Sigmoid colon (tissue), 4 donors: ENCODE measurements around the gene CST7.

Source experiments
- EP300 ChIP-seq, 4 donors: sonication (generic); formaldehyde crosslinking; IDR thresholded peaks; one replicate each; pipeline ENCODE4 v1.6.1; 2017; ENCODE audit warnings: antibody characterized with exemption in 4 of 4
- POLR2A ChIP-seq, 2 donors: fragments of 450-650 bp; IDR thresholded peaks; one replicate each; pipeline ENCODE4 v1.6.1; 2016; ENCODE audit warnings: antibody characterized with exemption in 2 of 2, mild to moderate bottlenecking in 2 of 2, moderate library complexity in 2 of 2
- POLR2AphosphoS5 ChIP-seq, 4 donors: sonication (generic); formaldehyde crosslinking; IDR thresholded peaks; one replicate each; pipeline ENCODE4 v1.6.1; 2017; ENCODE audit warnings: antibody characterized with exemption in 4 of 4
- TF ChIP-seq, protein P1 (sequence below), 4 experiments: fragments of 450-650 bp in 3 of 4; fragments of 200-600 bp in 1 of 4; IDR thresholded peaks; one replicate each; pipeline ENCODE4 v1.5.1; 2016 to 2019; ENCODE audit warnings: antibody characterized with exemption in 4 of 4, mild to moderate bottlenecking in 3 of 4, moderate library complexity in 2 of 4

DNA sequence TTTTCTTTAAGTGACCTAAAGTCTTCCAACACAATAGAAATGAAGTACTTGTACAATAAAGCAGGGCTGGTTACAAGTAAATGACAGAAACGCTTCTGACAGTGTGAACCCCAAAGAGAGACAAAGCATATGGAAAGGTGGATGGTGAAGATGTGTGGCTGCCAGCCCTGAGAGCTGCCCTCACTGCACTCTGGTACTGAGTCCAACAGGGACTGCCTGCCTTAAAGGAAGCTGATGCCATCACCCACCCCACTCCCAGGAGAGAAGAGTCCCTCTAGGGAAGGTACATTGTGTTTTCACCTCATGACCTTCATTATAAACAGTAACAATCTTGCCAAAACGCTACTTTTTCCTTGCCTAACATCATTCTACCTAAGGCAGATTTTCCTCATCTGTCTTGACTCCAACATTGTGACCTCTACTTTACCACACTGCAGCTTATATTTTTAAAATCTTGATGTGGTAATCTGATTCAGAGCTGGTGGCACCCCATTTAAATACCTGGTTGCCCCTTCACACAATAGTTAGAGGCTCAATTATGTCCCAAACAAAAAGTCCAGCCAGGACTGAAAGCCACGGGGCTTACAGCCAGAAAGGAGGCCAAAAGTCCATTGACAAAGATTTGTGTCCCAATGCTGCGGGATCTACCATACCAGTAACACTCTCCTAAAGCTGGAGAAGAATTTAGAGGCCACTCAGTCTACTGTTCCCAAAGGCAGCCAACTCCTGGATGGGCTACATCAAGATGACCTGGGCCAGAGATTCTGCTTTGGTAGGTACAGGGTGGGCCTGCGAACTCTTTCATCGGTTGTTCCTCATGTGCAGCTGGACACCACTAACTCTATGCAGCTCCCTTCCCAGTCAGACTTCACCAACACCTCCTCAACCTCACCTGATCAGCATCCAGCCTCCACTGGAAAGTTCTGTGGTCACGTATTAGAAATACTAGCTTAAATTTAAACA is 39.1 kb downstream of the CST7 start:
- TF ChIP-seq, protein P1, sequence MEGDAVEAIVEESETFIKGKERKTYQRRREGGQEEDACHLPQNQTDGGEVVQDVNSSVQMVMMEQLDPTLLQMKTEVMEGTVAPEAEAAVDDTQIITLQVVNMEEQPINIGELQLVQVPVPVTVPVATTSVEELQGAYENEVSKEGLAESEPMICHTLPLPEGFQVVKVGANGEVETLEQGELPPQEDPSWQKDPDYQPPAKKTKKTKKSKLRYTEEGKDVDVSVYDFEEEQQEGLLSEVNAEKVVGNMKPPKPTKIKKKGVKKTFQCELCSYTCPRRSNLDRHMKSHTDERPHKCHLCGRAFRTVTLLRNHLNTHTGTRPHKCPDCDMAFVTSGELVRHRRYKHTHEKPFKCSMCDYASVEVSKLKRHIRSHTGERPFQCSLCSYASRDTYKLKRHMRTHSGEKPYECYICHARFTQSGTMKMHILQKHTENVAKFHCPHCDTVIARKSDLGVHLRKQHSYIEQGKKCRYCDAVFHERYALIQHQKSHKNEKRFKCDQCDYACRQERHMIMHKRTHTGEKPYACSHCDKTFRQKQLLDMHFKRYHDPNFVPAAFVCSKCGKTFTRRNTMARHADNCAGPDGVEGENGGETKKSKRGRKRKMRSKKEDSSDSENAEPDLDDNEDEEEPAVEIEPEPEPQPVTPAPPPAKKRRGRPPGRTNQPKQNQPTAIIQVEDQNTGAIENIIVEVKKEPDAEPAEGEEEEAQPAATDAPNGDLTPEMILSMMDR (IDR thresholded peaks at IDR 0.05): no peak
- TF ChIP-seq POLR2A (IDR thresholded peaks at IDR 0.05) (no peak), POLR2AphosphoS5 (IDR thresholded peaks at IDR 0.05) (no peak), EP300 (IDR thresholded peaks at IDR 0.05) (no peak)
